ENCODE measurements around the gene CACNA1H. TPM values are rescaled to one million over a fixed set of nuclear protein-coding genes. Genes with fewer than 3 reads are reported as not detected.

Gene CACNA1H
- total and polyA plus RNA-seq, 9 of the 15 experiments (the other 6 are each of a cell fraction or from before 2014, with no cell fraction given) = 0.10 to 0.18 TPM; not detected in 7

- 6% methylated on average over 16 of the region's 22 CpGs for WGBS (ENCODE audit: insufficient coverage, low coverage, missing lambda C conversion rate)
- peaks cover 20 to 46% of the 10 kb centered on the region in 2 experiments; a peak in 4 of 5 replicates for H3K27me3 ChIP-seq (ENCODE audit: control insufficient read depth in 2 of 2, insufficient read depth in 2 of 2, low read length in 2 of 2)
These were observed 104.0 kb downstream of the CACNA1H start for GRCh38 chr16:1256874-1257322.

More at GRCh38 chr16:1256874-1257322, 104.0 kb downstream of the CACNA1H start:
- 0 out of 3 replicates have a peak, but pooled peaks have one; percentile 20 for ATAC-seq
- ChIA-PET POLR2A (interaction anchor here (1.1 kb wide), 1 partner anchor 21 kb away, joined by 7 read pairs; no protein-coding TSS in a partner anchor), CTCF (ENCODE audit: low intra/inter-chr PET ratio) (no interaction called here)
- no peak overlapping the region for H3K4me2 ChIP-seq (ENCODE audit: insufficient read depth, low read length)
- no peak overlapping the region for H3K4me3 ChIP-seq
- H3K9me1 ChIP-seq (ENCODE audit: control insufficient read depth, insufficient read depth, low read length) = peaks cover 3% of the 10 kb centered on the region
- BruUV-seq (replicated peaks) = no TSS peak
- H3K27ac ChIP-seq (ENCODE audit: extremely low read depth, low read depth, low read length) = no peak overlapping the region
- no peak overlapping the region for H2AFZ ChIP-seq (ENCODE audit: low read depth, low read length)
- H3K79me2 ChIP-seq (ENCODE audit: control insufficient read depth, insufficient read depth, low read length) = no peaks in the 10 kb centered on the region
- H3K4me1 ChIP-seq (replicated peaks in 1 of 2; ENCODE audit: control insufficient read depth in 2 of 2, insufficient read depth in 2 of 2, low read length in 2 of 2) = peaks cover 0 to 47% of the 10 kb centered on the region in 2 experiments; a peak in 2 of 5 replicates
- no peak for FAIRE-seq
- H4K20me1 ChIP-seq (replicated peaks; ENCODE audit: control insufficient read depth, insufficient read depth, low read length) = peaks cover 9% of the 10 kb centered on the region; the same call in 1 of the 2 replicates
- TF ChIP-seq MAFK (IDR thresholded peaks at IDR 0.05; ENCODE audit: low read length) (no peak), IRF1 (CRISPR knock-in tag; IDR thresholded peaks at IDR 0.05; ENCODE audit: borderline replicate concordance) (no peak), CHD1 (IDR thresholded peaks at IDR 0.05; ENCODE audit: low read length) (no peak), HDAC8 (tag; IDR thresholded peaks at IDR 0.05) (no peak), SNRNP70 (optimal IDR thresholded peaks at IDR 0.05; ENCODE audit: low read depth, low read length) (no peak), WHSC1 (IDR thresholded peaks at IDR 0.05; ENCODE audit: low read length) (no peak), ZSCAN32 (CRISPR knock-in tag; IDR thresholded peaks at IDR 0.05) (no peak), EP400 (IDR thresholded peaks at IDR 0.05) (no peak), CHD2 (IDR thresholded peaks at IDR 0.05; ENCODE audit: low read depth, low read length) (no peak), PREB (CRISPR knock-in tag; IDR thresholded peaks at IDR 0.05) (no peak), NCOA6 (IDR thresholded peaks at IDR 0.05) (no peak), NUFIP1 (IDR thresholded peaks at IDR 0.05; ENCODE audit: partially characterized antibody) (no peak), SIX5 (IDR thresholded peaks at IDR 0.05; ENCODE audit: borderline replicate concordance in 1 of 2, insufficient read depth in 1 of 2, low read depth in 1 of 2, low read length in 2 of 2) (no peak), BDP1 (IDR thresholded peaks at IDR 0.05; ENCODE audit: insufficient read depth, insufficient read length) (no peak), SP2 (IDR thresholded peaks at IDR 0.05; ENCODE audit: extremely low read depth, low read depth, low read length, poor library complexity, severe bottlenecking) (no peak), ZNF449 (CRISPR knock-in tag; IDR thresholded peaks at IDR 0.05) (no peak)
- no peaks in the 10 kb centered on the region for H3K36me3 ChIP-seq (ENCODE audit: control insufficient read depth, insufficient read depth, low read length)
- no peaks in the 10 kb centered on the region for H3K9me3 ChIP-seq (replicated peaks; ENCODE audit: control insufficient read depth, insufficient read depth, low read depth, low read length)
- no peak overlapping the region for H3K9ac ChIP-seq (ENCODE audit: insufficient read depth in 1 of 2, low read depth in 2 of 2, low read length in 2 of 2)
- in situ Hi-C loops (cut with MboI) = no loop called here
- no peak for DNase-seq (ENCODE audit: extremely low read depth in 1 of 4, low spot score in 3 of 4)
- intact Hi-C loops (cut with micrococcal nuclease) = no loop called here

All from K562 (cell line).